Keratinocyte (primary cell): ENCODE data around the gene ADCK1. TPM values are rescaled to one million over a fixed set of nuclear protein-coding genes. Genes with fewer than 3 reads are reported as not detected.

ENCODE experiments used
- DNase-seq: peaks from one replicate; pipeline ENCODE4 v3.0.0-alpha.2; 2011; ENCODE audit warnings: low read depth, missing footprints, low spot score
- FAIRE-seq: peaks from 2 replicates; lab custom pipeline; 2011; peaks lifted over from hg19 to GRCh38; lab: Jason Lieb, UNC
- H2AFZ ChIP-seq: 2 replicates; pipeline ENCODE4 v1.6.0; 2012; ENCODE audit warnings: low read length, control low read depth, inconsistent platforms; ENCODE audit not compliant: control insufficient read depth
- H3K27ac ChIP-seq: 2 replicates; pipeline ENCODE4 v1.5.1; 2011; ENCODE audit warnings: low read length; ENCODE audit not compliant: control insufficient read depth, insufficient read depth
- H3K27me3 ChIP-seq: 3 replicates; pipeline ENCODE4 v1.6.0; 2011; ENCODE audit warnings: low read length; ENCODE audit not compliant: control insufficient read depth, insufficient read depth; ENCODE audit errors: extremely low read depth
- H3K36me3 ChIP-seq, 2 experiments: 2 replicates in 1 of 2; 3 replicates in 1 of 2; pipeline ENCODE4 v1.5.1; 2011; ENCODE audit warnings: low read length in 2 of 2, mild to moderate bottlenecking in 1 of 2; ENCODE audit not compliant: control insufficient read depth in 2 of 2, insufficient read depth in 2 of 2; ENCODE audit errors: extremely low read depth in 1 of 2
- H3K4me1 ChIP-seq: 3 replicates; pipeline ENCODE4 v1.5.1; 2011; ENCODE audit warnings: low read length; ENCODE audit not compliant: control insufficient read depth, insufficient read depth; ENCODE audit errors: extremely low read depth
- H3K4me2 ChIP-seq: 3 replicates; pipeline ENCODE4 v1.6.0; 2011; ENCODE audit warnings: low read depth, low read length; ENCODE audit not compliant: control insufficient read depth, insufficient read depth; ENCODE audit errors: extremely low read depth
- H3K4me3 ChIP-seq, 3 experiments: fragments of 200-600 bp in 1 of 3; sonication (generic) in 1 of 3; 2 replicates in 2 of 3; 3 replicates in 1 of 3; pipeline ENCODE4 v1.5.1; 2011 to 2016; ENCODE audit warnings: low read length in 3 of 3, mild to moderate bottlenecking in 3 of 3, control low read depth in 2 of 3, inconsistent platforms in 1 of 3, low read depth in 1 of 3, mixed read lengths in 1 of 3, mixed run types in 1 of 3, moderate library complexity in 1 of 3; ENCODE audit not compliant: control insufficient read depth in 2 of 3, insufficient read depth in 2 of 3; ENCODE audit errors: extremely low read depth in 1 of 3
- H3K79me2 ChIP-seq: 2 replicates; pipeline ENCODE4 v1.6.0; 2012; ENCODE audit warnings: low read length; ENCODE audit not compliant: control insufficient read depth, insufficient read depth
- H3K9ac ChIP-seq: 3 replicates; pipeline ENCODE4 v1.6.0; 2011; ENCODE audit warnings: low read length; ENCODE audit not compliant: control insufficient read depth, insufficient read depth; ENCODE audit errors: extremely low read depth
- H3K9me1 ChIP-seq: 3 replicates; pipeline ENCODE4 v1.6.0; 2011; ENCODE audit warnings: low read length; ENCODE audit not compliant: control insufficient read depth, insufficient read depth; ENCODE audit errors: extremely low read depth
- H3K9me3 ChIP-seq: 2 replicates; pipeline ENCODE4 v1.5.1; 2012; ENCODE audit warnings: low read depth, low read length; ENCODE audit not compliant: control insufficient read depth
- H4K20me1 ChIP-seq: 3 replicates; pipeline ENCODE4 v1.6.0; 2011; ENCODE audit warnings: low read length; ENCODE audit not compliant: control insufficient read depth, insufficient read depth; ENCODE audit errors: extremely low read depth
- EZH2 ChIP-seq: IDR thresholded peaks from one replicate; pipeline ENCODE4 v1.6.1; 2012; ENCODE audit warnings: inconsistent platforms, mild to moderate bottlenecking, low read length, moderate library complexity
- dilution Hi-C: fragments of 300-500 bp; cut with MboI; formaldehyde crosslinking; loops from one replicate; pipeline ENCODE4 v1.7.0; 2020; ENCODE audit warnings: low sequenced_read_pairs; ENCODE audit not compliant: extremely low pct_ligation_motif_present
- polyA plus RNA-seq, 5 experiments: library from polyadenylated mRNA; depleted of rRNA in 3 of 5; stranded (reverse) in 3 of 5; stranded (forward) in 1 of 5; unstranded in 1 of 5; fragments of >200 nt; gene quantifications; 1 replicate in 1 of 5; 2 replicates in 3 of 5; 3 replicates in 1 of 5; pipeline versions ENCODE4 v1.2.1 to v1.2.3, GENCODE V29; 2011 to 2012; ENCODE audit warnings: missing spikeins in 2 of 5, low read depth in 1 of 5, low replicate concordance in 1 of 5
- TF ChIP-seq, protein P1 (sequence below), 3 experiments: IDR thresholded peaks in 1 of 3; conservative IDR thresholded peaks in 1 of 3; optimal IDR thresholded peaks in 1 of 3; 2 replicates in 2 of 3; 3 replicates in 1 of 3; pipeline versions ENCODE3 to v1.5.1; 2011; ENCODE audit warnings: low read length in 3 of 3, mild to moderate bottlenecking in 3 of 3, moderate library complexity in 2 of 3, control low read depth in 1 of 3, inconsistent platforms in 1 of 3; ENCODE audit not compliant: insufficient read depth in 2 of 3; ENCODE audit errors: extremely low read depth in 1 of 3

ADCK1 gene
- polyA plus RNA-seq, 1 donor (not counting 4 experiments of a cell fraction or from before 2014, with no cell fraction given), result 4.9 TPM

DNA sequence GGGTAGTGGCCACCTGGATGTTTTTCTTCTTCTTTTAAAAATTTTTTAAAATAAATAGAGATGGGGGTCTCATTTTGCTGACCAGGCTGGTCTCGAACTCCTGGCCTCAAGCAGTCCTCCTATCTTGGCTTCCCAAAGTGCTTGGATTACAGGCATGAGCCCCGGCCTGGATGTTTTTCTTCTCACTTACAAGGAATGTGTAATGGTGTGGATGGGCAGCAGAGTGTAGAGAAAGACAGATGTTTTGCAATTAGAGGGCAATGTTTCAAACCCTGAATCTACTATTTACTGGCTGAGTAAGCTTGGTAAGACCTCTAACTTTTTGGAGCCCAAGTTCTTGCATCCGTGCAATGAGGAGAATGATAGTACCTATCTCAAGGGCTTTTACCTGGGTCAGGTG lies 48.1 kb downstream of the ADCK1 start:
- no peak overlapping the region for H3K4me2 ChIP-seq
- DNase-seq (no peak), FAIRE-seq (no peak)
- H3K79me2 ChIP-seq, result no peaks in the 10 kb centered on the region
- H3K27me3 ChIP-seq, result no peaks in the 10 kb centered on the region
- H3K36me3 ChIP-seq, result no peaks in the 10 kb centered on the region
- no peak overlapping the region for H3K9ac ChIP-seq
- no peaks in the 10 kb centered on the region for H4K20me1 ChIP-seq
- no peak overlapping the region for H3K4me3 ChIP-seq
- H3K9me1 ChIP-seq, result no peaks in the 10 kb centered on the region
- TF ChIP-seq EZH2, result no peak
- TF ChIP-seq, protein P1, sequence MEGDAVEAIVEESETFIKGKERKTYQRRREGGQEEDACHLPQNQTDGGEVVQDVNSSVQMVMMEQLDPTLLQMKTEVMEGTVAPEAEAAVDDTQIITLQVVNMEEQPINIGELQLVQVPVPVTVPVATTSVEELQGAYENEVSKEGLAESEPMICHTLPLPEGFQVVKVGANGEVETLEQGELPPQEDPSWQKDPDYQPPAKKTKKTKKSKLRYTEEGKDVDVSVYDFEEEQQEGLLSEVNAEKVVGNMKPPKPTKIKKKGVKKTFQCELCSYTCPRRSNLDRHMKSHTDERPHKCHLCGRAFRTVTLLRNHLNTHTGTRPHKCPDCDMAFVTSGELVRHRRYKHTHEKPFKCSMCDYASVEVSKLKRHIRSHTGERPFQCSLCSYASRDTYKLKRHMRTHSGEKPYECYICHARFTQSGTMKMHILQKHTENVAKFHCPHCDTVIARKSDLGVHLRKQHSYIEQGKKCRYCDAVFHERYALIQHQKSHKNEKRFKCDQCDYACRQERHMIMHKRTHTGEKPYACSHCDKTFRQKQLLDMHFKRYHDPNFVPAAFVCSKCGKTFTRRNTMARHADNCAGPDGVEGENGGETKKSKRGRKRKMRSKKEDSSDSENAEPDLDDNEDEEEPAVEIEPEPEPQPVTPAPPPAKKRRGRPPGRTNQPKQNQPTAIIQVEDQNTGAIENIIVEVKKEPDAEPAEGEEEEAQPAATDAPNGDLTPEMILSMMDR (optimal IDR thresholded peaks at IDR 0.05 in 1 of 3, IDR thresholded peaks at IDR 0.05 in 1 of 3, conservative IDR thresholded peaks at IDR 0.05 in 1 of 3; ENCODE audit: extremely low read depth in 1 of 3, insufficient read depth in 2 of 3, low read length in 3 of 3), result no peak
- H3K9me3 ChIP-seq, result no peaks in the 10 kb centered on the region
- dilution Hi-C loops, result no loop called here
- no peaks in the 10 kb centered on the region for H3K4me1 ChIP-seq
- H3K27ac ChIP-seq, result no peak overlapping the region
- H2AFZ ChIP-seq, result no peak overlapping the region

- FAIRE-seq, result no peak
- H3K36me3 ChIP-seq, result no peaks in the 10 kb centered on the region
- no peak overlapping the region for H3K9ac ChIP-seq
- H4K20me1 ChIP-seq, result no peaks in the 10 kb centered on the region
- H3K4me2 ChIP-seq, result no peak overlapping the region
- H3K4me1 ChIP-seq, result no peaks in the 10 kb centered on the region
- dilution Hi-C loops, result no loop called here
- H3K9me1 ChIP-seq, result no peaks in the 10 kb centered on the region
- H3K9me3 ChIP-seq, result no peaks in the 10 kb centered on the region
- H3K79me2 ChIP-seq, result no peaks in the 10 kb centered on the region
- no peak for DNase-seq
- no peaks in the 10 kb centered on the region for H3K27me3 ChIP-seq
- H3K27ac ChIP-seq, result no peak overlapping the region
- no peak overlapping the region for H3K4me3 ChIP-seq
- no peak overlapping the region for H2AFZ ChIP-seq
- TF ChIP-seq, protein P1 (optimal IDR thresholded peaks at IDR 0.05 in 1 of 3, IDR thresholded peaks at IDR 0.05 in 1 of 3, conservative IDR thresholded peaks at IDR 0.05 in 1 of 3; ENCODE audit: extremely low read depth in 1 of 3, insufficient read depth in 2 of 3, low read length in 3 of 3), result no peak
- TF ChIP-seq EZH2, result no peak
These were observed 49.8 kb downstream of the ADCK1 start for GRCh38 chr14:77849711-77850110.
